ENCODE results near the gene KIAA0040. TPM values are rescaled to one million over a fixed set of nuclear protein-coding genes. Genes with fewer than 3 reads are reported as not detected.
A peak's percentile ranks its signal among the peaks of the same experiment; 100 is the strongest.

The KIAA0040 gene
- total and polyA plus RNA-seq, 4 experiments from 2014 or later: 28.7 to 53.8 (median 34.9) TPM

- Histone ChIP-seq H3K27me3 (ENCODE audit: insufficient read depth, low read length) (no peaks in the 10 kb centered on the region), H3K36me3 (ENCODE audit: insufficient read depth, low read length) (no peaks in the 10 kb centered on the region), H3K4me3 (ENCODE audit: low read length in 2 of 2) (no peak overlapping the region), H3K27ac (ENCODE audit: low read depth, low read length) (no peak overlapping the region), H3K4me1 (ENCODE audit: insufficient read depth, low read length) (peaks cover 4% of the 10 kb centered on the region), H3K9me3 (ENCODE audit: control insufficient read depth in 1 of 2, low read length in 2 of 2) (no peaks in the 10 kb centered on the region)
- no peak for DNase-seq
- CTCF ChIA-PET (ENCODE audit: partially characterized antibody): interaction anchor here (1.3 to 2.4 kb wide), 3 partner anchors 62 to 97 kb away, joined by 4 to 6 read pairs (median 5); no protein-coding TSS in a partner anchor
- Mint-ChIP-seq H3K27ac (peak overlapping the region in 1 of 7 donors; percentile 58), H3K9me3 (no peaks in the 10 kb centered on the region), H3K4me1 (peaks cover 2 to 25% (median 11%) of the 10 kb centered on the region in 4 donors), H3K27me3 (no peaks in the 10 kb centered on the region), H3K4me3 (no peak overlapping the region), H3K36me3 (no peaks in the 10 kb centered on the region)
- intact Hi-C loops (cut with micrococcal nuclease): no loop called here
- POLR2A ChIA-PET (ENCODE audit: partially characterized antibody): interaction anchor here (1.1 kb wide), 1 partner anchor 52 kb away, joined by 3 read pairs; no protein-coding TSS in a partner anchor
Measured at GRCh38 chr1:175221557-175222175, 29.1 kb upstream of the KIAA0040 start.

- H3K27me3 Mint-ChIP-seq: no peaks in the 10 kb centered on the region
- no peak overlapping the region for H3K4me3 Mint-ChIP-seq
- peaks cover 2 to 25% (median 11%) of the 10 kb centered on the region in 4 donors for H3K4me1 Mint-ChIP-seq
- H3K4me3 ChIP-seq (ENCODE audit: low read length in 2 of 2): no peak overlapping the region
- H3K27me3 ChIP-seq (ENCODE audit: insufficient read depth, low read length): no peaks in the 10 kb centered on the region
- H3K27ac ChIP-seq (ENCODE audit: low read depth, low read length): no peak overlapping the region
- peaks cover 4% of the 10 kb centered on the region for H3K4me1 ChIP-seq (ENCODE audit: insufficient read depth, low read length)
- intact Hi-C loops (cut with micrococcal nuclease): no loop called here
- ChIA-PET CTCF (ENCODE audit: partially characterized antibody) (interaction anchor here (0.7 to 2.4 kb wide), 4 partner anchors 61 to 97 kb away, joined by 4 to 6 read pairs (median 4); no protein-coding TSS in a partner anchor), POLR2A (ENCODE audit: partially characterized antibody) (interaction anchor here (1.1 kb wide), 1 partner anchor 52 kb away, joined by 3 read pairs; no protein-coding TSS in a partner anchor)
- no peaks in the 10 kb centered on the region for H3K36me3 Mint-ChIP-seq
- no peak for DNase-seq
- no peaks in the 10 kb centered on the region for H3K36me3 ChIP-seq (ENCODE audit: insufficient read depth, low read length)
- H3K9me3 ChIP-seq (ENCODE audit: control insufficient read depth in 1 of 2, low read length in 2 of 2): no peaks in the 10 kb centered on the region
- H3K27ac Mint-ChIP-seq: no peak overlapping the region
- H3K9me3 Mint-ChIP-seq: no peaks in the 10 kb centered on the region
Measured at GRCh38 chr1:175220853-175221556, 28.4 kb upstream of the KIAA0040 start.

- POLR2A ChIA-PET (ENCODE audit: partially characterized antibody): no interaction called here
- Histone ChIP-seq H3K4me1 (ENCODE audit: insufficient read depth, low read length) (peaks cover 4% of the 10 kb centered on the region), H3K9me3 (ENCODE audit: control insufficient read depth in 1 of 2, low read length in 2 of 2) (no peaks in the 10 kb centered on the region), H3K27me3 (ENCODE audit: insufficient read depth, low read length) (no peaks in the 10 kb centered on the region), H3K27ac (ENCODE audit: low read depth, low read length) (no peak overlapping the region), H3K4me3 (ENCODE audit: low read length in 2 of 2) (no peak overlapping the region), H3K36me3 (ENCODE audit: insufficient read depth, low read length) (no peaks in the 10 kb centered on the region)
- no peak overlapping the region for H3K4me3 Mint-ChIP-seq
- H3K27me3 Mint-ChIP-seq: no peaks in the 10 kb centered on the region
- peak overlapping the region in 2 of 7 donors; percentile 1 to 83 for H3K27ac Mint-ChIP-seq
- CTCF ChIA-PET (ENCODE audit: partially characterized antibody): no interaction called here
- no peaks in the 10 kb centered on the region for H3K36me3 Mint-ChIP-seq
- intact Hi-C loops (cut with micrococcal nuclease): no loop called here
- no peak for DNase-seq
- peaks cover 2 to 25% (median 11%) of the 10 kb centered on the region in 4 donors for H3K4me1 Mint-ChIP-seq
- no peaks in the 10 kb centered on the region for H3K9me3 Mint-ChIP-seq
Measured at GRCh38 chr1:175219774-175220173, 27.2 kb upstream of the KIAA0040 start.

GRCh38 chr1:175218786-175219434, 26.3 kb upstream of the KIAA0040 start:
- H3K27me3 ChIP-seq (ENCODE audit: insufficient read depth, low read length): no peaks in the 10 kb centered on the region
- DNase-seq: no peak
- peaks cover 4% of the 10 kb centered on the region for H3K4me1 ChIP-seq (ENCODE audit: insufficient read depth, low read length)
- no peaks in the 10 kb centered on the region for H3K9me3 Mint-ChIP-seq
- H3K27ac Mint-ChIP-seq: no peak overlapping the region
- peaks cover 4 to 25% (median 11%) of the 10 kb centered on the region in 4 donors for H3K4me1 Mint-ChIP-seq
- no peak overlapping the region for H3K27ac ChIP-seq (ENCODE audit: low read depth, low read length)
- no peaks in the 10 kb centered on the region for H3K27me3 Mint-ChIP-seq
- no peaks in the 10 kb centered on the region for H3K9me3 ChIP-seq (ENCODE audit: control insufficient read depth in 1 of 2, low read length in 2 of 2)
- H3K36me3 ChIP-seq (ENCODE audit: insufficient read depth, low read length): no peaks in the 10 kb centered on the region
- no peak overlapping the region for H3K4me3 Mint-ChIP-seq
- CTCF ChIA-PET (ENCODE audit: partially characterized antibody): no interaction called here
- POLR2A ChIA-PET (ENCODE audit: partially characterized antibody): no interaction called here
- intact Hi-C loops (cut with micrococcal nuclease): no loop called here
- H3K36me3 Mint-ChIP-seq: no peaks in the 10 kb centered on the region
- no peak overlapping the region for H3K4me3 ChIP-seq (ENCODE audit: low read length in 2 of 2)

GRCh38 chr1:175217721-175218531, 25.4 kb upstream of the KIAA0040 start:
- Histone ChIP-seq H3K27ac (ENCODE audit: low read depth, low read length) (no peak overlapping the region), H3K36me3 (ENCODE audit: insufficient read depth, low read length) (no peaks in the 10 kb centered on the region), H3K4me1 (ENCODE audit: insufficient read depth, low read length) (peaks cover 10% of the 10 kb centered on the region), H3K27me3 (ENCODE audit: insufficient read depth, low read length) (no peaks in the 10 kb centered on the region), H3K9me3 (ENCODE audit: control insufficient read depth in 1 of 2, low read length in 2 of 2) (no peaks in the 10 kb centered on the region), H3K4me3 (ENCODE audit: low read length in 2 of 2) (no peak overlapping the region)
- Mint-ChIP-seq H3K27ac (no peak overlapping the region), H3K9me3 (no peaks in the 10 kb centered on the region), H3K27me3 (no peaks in the 10 kb centered on the region), H3K4me3 (no peak overlapping the region), H3K4me1 (peaks cover 10 to 34% (median 19%) of the 10 kb centered on the region in 4 donors), H3K36me3 (no peaks in the 10 kb centered on the region)
- DNase-seq: no peak
- ChIA-PET POLR2A (ENCODE audit: partially characterized antibody) (interaction anchor here (0.6 to 1.0 kb wide), 3 partner anchors 26 to 1014 kb away, joined by 3 to 4 read pairs (median 3); partner anchors contain the start of gene KIAA0040), CTCF (ENCODE audit: partially characterized antibody) (interaction anchor here (1.4 to 4.4 kb wide), 4 partner anchors 9 to 66 kb away, joined by 4 to 25 read pairs (median 6); no protein-coding TSS in a partner anchor)
- intact Hi-C loops (cut with micrococcal nuclease): no loop called here

- H3K4me1 ChIP-seq (ENCODE audit: insufficient read depth, low read length): peaks cover 25% of the 10 kb centered on the region
- H3K36me3 ChIP-seq (ENCODE audit: insufficient read depth, low read length): no peaks in the 10 kb centered on the region
- no peaks in the 10 kb centered on the region for H3K9me3 ChIP-seq (ENCODE audit: control insufficient read depth in 1 of 2, low read length in 2 of 2)
- Mint-ChIP-seq H3K4me1 (peaks cover 24 to 49% (median 34%) of the 10 kb centered on the region in 4 donors), H3K27me3 (no peaks in the 10 kb centered on the region), H3K4me3 (no peak overlapping the region), H3K9me3 (no peaks in the 10 kb centered on the region), H3K36me3 (no peaks in the 10 kb centered on the region), H3K27ac (no peak overlapping the region)
- POLR2A ChIA-PET (ENCODE audit: partially characterized antibody): no interaction called here
- H3K4me3 ChIP-seq (ENCODE audit: low read length in 2 of 2): no peak overlapping the region
- intact Hi-C loops (cut with micrococcal nuclease): no loop called here
- no peak overlapping the region for H3K27ac ChIP-seq (ENCODE audit: low read depth, low read length)
- H3K27me3 ChIP-seq (ENCODE audit: insufficient read depth, low read length): no peaks in the 10 kb centered on the region
- DNase-seq: no peak
- CTCF ChIA-PET (ENCODE audit: partially characterized antibody): interaction anchor here (0.8 to 4.4 kb wide), 8 partner anchors 11 to 103 kb away, joined by 3 to 25 read pairs (median 4); no protein-coding TSS in a partner anchor
Measured at GRCh38 chr1:175216444-175216843, 23.9 kb upstream of the KIAA0040 start.

Data from CD4-positive, alpha-beta memory T cell (primary cell).